DND-41 (cell line): ENCODE results near the gene POC1A.

Experiments used
- ATAC-seq: fragments of 200-7000 bp; cut with Tn5 transposase; 3 replicates; pipeline ENCODE4 v1.9.1; 2021; ENCODE audit warnings: low read depth; ENCODE audit not compliant: insufficient read depth
- DNase-seq: peaks from one replicate; pipeline ENCODE4 v3.0.0-alpha.2; 2020
- H2AFZ ChIP-seq: 2 replicates; pipeline ENCODE4 v1.6.0; 2012; ENCODE audit warnings: low read depth, low read length
- H3K27ac ChIP-seq: 2 replicates; pipeline ENCODE4 v1.5.1; 2012; ENCODE audit warnings: low read length, inconsistent platforms
- H3K27me3 ChIP-seq: fragments of 200-600 bp; sonication (generic); 2 replicates; pipeline ENCODE4 v1.6.0; 2012; ENCODE audit warnings: low read length, mild to moderate bottlenecking, inconsistent platforms; ENCODE audit not compliant: insufficient read depth, poor library complexity
- H3K36me3 ChIP-seq: 2 replicates; pipeline ENCODE4 v1.5.1; 2012; ENCODE audit warnings: low read length, inconsistent platforms; ENCODE audit not compliant: insufficient read depth
- H3K4me1 ChIP-seq: 2 replicates; pipeline ENCODE4 v1.5.1; 2012; ENCODE audit warnings: mild to moderate bottlenecking, low read length; ENCODE audit not compliant: insufficient read depth
- H3K4me2 ChIP-seq: 2 replicates; pipeline ENCODE4 v1.6.0; 2012; ENCODE audit warnings: mild to moderate bottlenecking, moderate library complexity, low read length, inconsistent platforms; ENCODE audit not compliant: insufficient read depth
- H3K4me3 ChIP-seq, 2 experiments: fragments of 200-600 bp in 1 of 2; shearing (Covaris generic) in 1 of 2; 2 replicates each; pipeline ENCODE4 v1.5.1; 2012 to 2016; ENCODE audit warnings: inconsistent platforms in 2 of 2, low read length in 2 of 2, mild to moderate bottlenecking in 2 of 2, low read depth in 1 of 2, moderate library complexity in 1 of 2
- H3K79me2 ChIP-seq: 2 replicates; pipeline ENCODE4 v1.6.0; 2012; ENCODE audit warnings: low read length, inconsistent platforms; ENCODE audit not compliant: insufficient read depth
- H3K9ac ChIP-seq: 2 replicates; pipeline ENCODE4 v1.6.0; 2012; ENCODE audit warnings: low read depth, mild to moderate bottlenecking, inconsistent platforms, low read length, moderate library complexity
- H3K9me3 ChIP-seq: 2 replicates; pipeline ENCODE4 v1.5.1; 2012; ENCODE audit warnings: low read length, moderate library complexity, mild to moderate bottlenecking, inconsistent platforms; ENCODE audit not compliant: insufficient read depth, severe bottlenecking
- H4K20me1 ChIP-seq: 2 replicates; pipeline ENCODE4 v1.6.0; 2012; ENCODE audit warnings: low read length; ENCODE audit not compliant: insufficient read depth
- CTCF ChIP-seq: IDR thresholded peaks from 2 replicates; pipeline ENCODE4 v1.5.1; 2012; ENCODE audit warnings: borderline replicate concordance, low read length, moderate library complexity, mild to moderate bottlenecking; ENCODE audit not compliant: poor library complexity, severe bottlenecking; ENCODE audit errors: extremely low read depth
- EZH2 ChIP-seq: IDR thresholded peaks from 3 replicates; pipeline ENCODE4 v1.6.1; 2012; ENCODE audit warnings: borderline replicate concordance, low read depth, mild to moderate bottlenecking, moderate library complexity, low read length, inconsistent platforms; ENCODE audit not compliant: severe bottlenecking

The POC1A gene

GRCh38 chr3:52037291-52037690 lies 116.9 kb downstream of the POC1A start:
- H4K20me1 ChIP-seq: no peaks in the 10 kb centered on the region
- H3K27ac ChIP-seq: no peak overlapping the region
- no peak overlapping the region for H3K9ac ChIP-seq
- no peaks in the 10 kb centered on the region for H3K27me3 ChIP-seq
- DNase-seq (no peak), ATAC-seq (no peak)
- H3K4me3 ChIP-seq: no peak overlapping the region
- no peaks in the 10 kb centered on the region for H3K4me1 ChIP-seq
- no peaks in the 10 kb centered on the region for H3K79me2 ChIP-seq
- H3K9me3 ChIP-seq: no peaks in the 10 kb centered on the region
- no peak overlapping the region for H2AFZ ChIP-seq
- TF ChIP-seq CTCF (no peak), EZH2 (no peak)
- H3K4me2 ChIP-seq: no peak overlapping the region
- H3K36me3 ChIP-seq: no peaks in the 10 kb centered on the region

GRCh38 chr3:52036829-52037228 lies 117.4 kb downstream of the POC1A start:
- Histone ChIP-seq H3K36me3 (no peaks in the 10 kb centered on the region), H3K27ac (no peak overlapping the region), H3K4me2 (no peak overlapping the region), H3K9ac (no peak overlapping the region), H3K4me3 (no peak overlapping the region), H3K27me3 (no peaks in the 10 kb centered on the region), H3K9me3 (no peaks in the 10 kb centered on the region), H2AFZ (no peak overlapping the region), H3K4me1 (no peaks in the 10 kb centered on the region), H3K79me2 (no peaks in the 10 kb centered on the region), H4K20me1 (no peaks in the 10 kb centered on the region)
- DNase-seq (no peak), ATAC-seq (no peak)
- TF ChIP-seq EZH2: no peak
- peak; percentile 9 for TF ChIP-seq CTCF

- Histone ChIP-seq H3K9ac (no peak overlapping the region), H3K79me2 (no peaks in the 10 kb centered on the region), H3K4me2 (no peak overlapping the region), H3K27ac (no peak overlapping the region), H3K36me3 (no peaks in the 10 kb centered on the region), H3K27me3 (no peaks in the 10 kb centered on the region), H3K4me1 (no peaks in the 10 kb centered on the region), H3K4me3 (no peak overlapping the region), H3K9me3 (no peaks in the 10 kb centered on the region), H2AFZ (no peak overlapping the region), H4K20me1 (no peaks in the 10 kb centered on the region)
- ATAC-seq: no peak
- no peak for DNase-seq
- TF ChIP-seq EZH2 (no peak), CTCF (no peak)
Measured at GRCh38 chr3:52036222-52036694, 118.0 kb downstream of the POC1A start.

GRCh38 chr3:52034651-52035050 lies 119.6 kb downstream of the POC1A start:
- H3K27ac ChIP-seq: no peak overlapping the region
- ATAC-seq: no peak
- H3K79me2 ChIP-seq: no peaks in the 10 kb centered on the region
- H3K27me3 ChIP-seq: no peaks in the 10 kb centered on the region
- H3K4me3 ChIP-seq: no peak overlapping the region
- DNase-seq: no peak
- H3K4me2 ChIP-seq: no peak overlapping the region
- H2AFZ ChIP-seq: no peak overlapping the region
- H4K20me1 ChIP-seq: no peaks in the 10 kb centered on the region
- no peaks in the 10 kb centered on the region for H3K36me3 ChIP-seq
- H3K9me3 ChIP-seq: no peaks in the 10 kb centered on the region
- TF ChIP-seq CTCF (no peak), EZH2 (no peak)
- no peak overlapping the region for H3K9ac ChIP-seq
- H3K4me1 ChIP-seq: no peaks in the 10 kb centered on the region
